Measurements from ENCODE around the gene ZNF664. TPM values are rescaled to one million over a fixed set of nuclear protein-coding genes. Genes with fewer than 3 reads are reported as not detected.

The ZNF664 gene
- polyA plus RNA-seq, 1 donor from 2014 or later: 146 TPM

DNA sequence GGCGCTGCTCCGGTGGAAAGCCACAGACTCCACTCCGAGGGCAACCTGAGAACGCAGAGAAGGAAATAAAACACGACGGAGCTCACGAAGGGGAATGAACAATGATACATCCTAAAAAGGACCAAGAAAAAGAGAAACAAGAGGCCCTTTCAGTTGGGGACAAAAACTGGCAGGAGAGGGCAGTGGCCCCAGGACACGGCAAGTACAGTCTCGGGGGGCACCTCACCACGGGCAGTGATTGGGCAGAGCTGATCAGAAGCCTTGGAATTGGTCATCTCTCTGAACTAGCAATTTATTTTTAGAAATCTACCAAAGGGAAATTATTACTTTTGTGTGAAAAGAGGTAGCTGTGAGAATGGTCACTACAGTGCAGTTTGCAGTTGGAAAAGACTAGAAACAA is 28.3 kb upstream of the ZNF664 start:
- Histone ChIP-seq H3K9me3 (ENCODE audit: low read length) (no peaks in the 10 kb centered on the region), H3F3A (ENCODE audit: insufficient read depth, low read length, poor library complexity, severe bottlenecking) (no peaks in the 10 kb centered on the region), H2AFZ (ENCODE audit: low read depth, low read length) (no peak overlapping the region), H3K27ac (ENCODE audit: low read length) (no peak overlapping the region), H3K36me3 (ENCODE audit: insufficient read depth, low read length) (no peaks in the 10 kb centered on the region), H3K4me2 (ENCODE audit: low read length) (no peak overlapping the region), H4K20me1 (ENCODE audit: insufficient read depth) (no peaks in the 10 kb centered on the region), H3K4me3 (ENCODE audit: low read length) (no peak overlapping the region), H3K9me2 (ENCODE audit: insufficient read depth, low read length) (no peaks in the 10 kb centered on the region), H3K27me3 (ENCODE audit: insufficient read depth, low read depth, low read length) (no peaks in the 10 kb centered on the region), H3K9ac (ENCODE audit: low read length) (no peak overlapping the region), H3K79me2 (replicated peaks; ENCODE audit: insufficient read depth, low read length) (no peaks in the 10 kb centered on the region)
- TF ChIP-seq MXI1 (conservative IDR thresholded peaks at IDR 0.05; ENCODE audit: poor library complexity, severe bottlenecking): no peak
- no peak for TF ChIP-seq RAD21 (conservative IDR thresholded peaks at IDR 0.05)
- TF ChIP-seq TAF1 (IDR thresholded peaks at IDR 0.05; ENCODE audit: low read depth): no peak
- TF ChIP-seq SMC3 (conservative IDR thresholded peaks at IDR 0.05; ENCODE audit: poor library complexity): no peak
- TF ChIP-seq, protein P1, sequence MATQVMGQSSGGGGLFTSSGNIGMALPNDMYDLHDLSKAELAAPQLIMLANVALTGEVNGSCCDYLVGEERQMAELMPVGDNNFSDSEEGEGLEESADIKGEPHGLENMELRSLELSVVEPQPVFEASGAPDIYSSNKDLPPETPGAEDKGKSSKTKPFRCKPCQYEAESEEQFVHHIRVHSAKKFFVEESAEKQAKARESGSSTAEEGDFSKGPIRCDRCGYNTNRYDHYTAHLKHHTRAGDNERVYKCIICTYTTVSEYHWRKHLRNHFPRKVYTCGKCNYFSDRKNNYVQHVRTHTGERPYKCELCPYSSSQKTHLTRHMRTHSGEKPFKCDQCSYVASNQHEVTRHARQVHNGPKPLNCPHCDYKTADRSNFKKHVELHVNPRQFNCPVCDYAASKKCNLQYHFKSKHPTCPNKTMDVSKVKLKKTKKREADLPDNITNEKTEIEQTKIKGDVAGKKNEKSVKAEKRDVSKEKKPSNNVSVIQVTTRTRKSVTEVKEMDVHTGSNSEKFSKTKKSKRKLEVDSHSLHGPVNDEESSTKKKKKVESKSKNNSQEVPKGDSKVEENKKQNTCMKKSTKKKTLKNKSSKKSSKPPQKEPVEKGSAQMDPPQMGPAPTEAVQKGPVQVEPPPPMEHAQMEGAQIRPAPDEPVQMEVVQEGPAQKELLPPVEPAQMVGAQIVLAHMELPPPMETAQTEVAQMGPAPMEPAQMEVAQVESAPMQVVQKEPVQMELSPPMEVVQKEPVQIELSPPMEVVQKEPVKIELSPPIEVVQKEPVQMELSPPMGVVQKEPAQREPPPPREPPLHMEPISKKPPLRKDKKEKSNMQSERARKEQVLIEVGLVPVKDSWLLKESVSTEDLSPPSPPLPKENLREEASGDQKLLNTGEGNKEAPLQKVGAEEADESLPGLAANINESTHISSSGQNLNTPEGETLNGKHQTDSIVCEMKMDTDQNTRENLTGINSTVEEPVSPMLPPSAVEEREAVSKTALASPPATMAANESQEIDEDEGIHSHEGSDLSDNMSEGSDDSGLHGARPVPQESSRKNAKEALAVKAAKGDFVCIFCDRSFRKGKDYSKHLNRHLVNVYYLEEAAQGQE (IDR thresholded peaks at IDR 0.05; ENCODE audit: borderline replicate concordance): no peak
- TF ChIP-seq EP300 (conservative IDR thresholded peaks at IDR 0.05; ENCODE audit: poor library complexity, severe bottlenecking): no peak
- TF ChIP-seq POLR2AphosphoS5 (IDR thresholded peaks at IDR 0.05): no peak
- TF ChIP-seq, protein P2, sequence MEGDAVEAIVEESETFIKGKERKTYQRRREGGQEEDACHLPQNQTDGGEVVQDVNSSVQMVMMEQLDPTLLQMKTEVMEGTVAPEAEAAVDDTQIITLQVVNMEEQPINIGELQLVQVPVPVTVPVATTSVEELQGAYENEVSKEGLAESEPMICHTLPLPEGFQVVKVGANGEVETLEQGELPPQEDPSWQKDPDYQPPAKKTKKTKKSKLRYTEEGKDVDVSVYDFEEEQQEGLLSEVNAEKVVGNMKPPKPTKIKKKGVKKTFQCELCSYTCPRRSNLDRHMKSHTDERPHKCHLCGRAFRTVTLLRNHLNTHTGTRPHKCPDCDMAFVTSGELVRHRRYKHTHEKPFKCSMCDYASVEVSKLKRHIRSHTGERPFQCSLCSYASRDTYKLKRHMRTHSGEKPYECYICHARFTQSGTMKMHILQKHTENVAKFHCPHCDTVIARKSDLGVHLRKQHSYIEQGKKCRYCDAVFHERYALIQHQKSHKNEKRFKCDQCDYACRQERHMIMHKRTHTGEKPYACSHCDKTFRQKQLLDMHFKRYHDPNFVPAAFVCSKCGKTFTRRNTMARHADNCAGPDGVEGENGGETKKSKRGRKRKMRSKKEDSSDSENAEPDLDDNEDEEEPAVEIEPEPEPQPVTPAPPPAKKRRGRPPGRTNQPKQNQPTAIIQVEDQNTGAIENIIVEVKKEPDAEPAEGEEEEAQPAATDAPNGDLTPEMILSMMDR (IDR thresholded peaks at IDR 0.05; ENCODE audit: poor library complexity, severe bottlenecking): no peak
- no peak for TF ChIP-seq EZH2 (IDR thresholded peaks at IDR 0.05; ENCODE audit: borderline replicate concordance, insufficient read depth, low read length, poor library complexity, severe bottlenecking)

DNA sequence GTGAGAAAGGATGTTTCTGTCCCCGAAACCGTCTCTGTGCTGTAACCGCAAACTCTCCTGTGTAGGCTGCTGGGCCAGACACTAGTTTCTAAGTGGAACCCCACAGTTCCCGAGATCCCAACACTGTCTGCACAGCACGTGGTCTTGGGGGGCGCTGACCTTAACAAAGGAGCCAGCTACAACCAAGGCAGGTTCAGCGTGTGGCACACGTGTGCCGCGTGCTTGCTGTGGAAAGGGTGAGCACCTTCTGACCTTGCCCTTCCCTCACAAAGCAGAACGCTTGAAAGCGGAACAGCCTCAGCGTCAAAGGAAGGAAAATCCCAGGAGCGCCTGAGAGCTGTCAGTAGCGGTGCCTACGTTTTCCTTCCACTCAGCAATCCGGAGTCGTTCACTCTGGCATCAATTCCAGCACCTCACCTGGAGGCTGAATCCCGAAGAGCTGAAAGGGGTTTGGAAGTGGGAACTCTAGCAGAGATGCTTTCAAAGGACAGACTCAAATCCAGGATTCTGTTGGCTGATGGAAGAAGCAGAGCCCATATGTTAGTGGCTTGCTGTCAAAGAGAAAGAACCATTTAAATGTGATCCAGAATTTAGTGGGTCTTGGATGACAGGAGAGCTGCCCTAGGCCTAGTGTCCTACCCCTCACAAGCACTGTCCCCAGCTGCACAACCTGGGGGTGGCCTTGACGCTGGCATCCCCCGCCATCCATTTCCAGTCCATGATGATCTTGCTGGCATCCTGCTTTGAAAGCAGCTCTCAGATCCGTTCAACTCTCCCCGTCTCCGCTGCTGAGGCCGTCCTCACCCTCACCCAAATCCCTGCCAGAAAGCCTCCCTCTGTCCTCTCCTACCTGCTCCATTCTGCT is 27.5 kb upstream of the ZNF664 start:
- no peak overlapping the region for H3K27ac ChIP-seq (ENCODE audit: low read length)
- H3K4me3 ChIP-seq (ENCODE audit: low read length): no peak overlapping the region

More for the DNA sequence above, 27.5 kb upstream of the ZNF664 start:
- Histone ChIP-seq H3K79me2 (replicated peaks; ENCODE audit: insufficient read depth, low read length) (peaks cover 3% of the 10 kb centered on the region), H2AFZ (ENCODE audit: low read depth, low read length) (no peak overlapping the region), H3K9ac (ENCODE audit: low read length) (no peak overlapping the region), H3K36me3 (ENCODE audit: insufficient read depth, low read length) (no peaks in the 10 kb centered on the region), H3F3A (ENCODE audit: insufficient read depth, low read length, poor library complexity, severe bottlenecking) (no peaks in the 10 kb centered on the region), H4K20me1 (ENCODE audit: insufficient read depth) (no peaks in the 10 kb centered on the region), H3K9me3 (ENCODE audit: low read length) (no peaks in the 10 kb centered on the region), H3K4me2 (ENCODE audit: low read length) (no peak overlapping the region), H3K27me3 (ENCODE audit: insufficient read depth, low read depth, low read length) (no peaks in the 10 kb centered on the region), H3K9me2 (ENCODE audit: insufficient read depth, low read length) (no peaks in the 10 kb centered on the region)
- TF ChIP-seq, protein P2 (IDR thresholded peaks at IDR 0.05; ENCODE audit: poor library complexity, severe bottlenecking): no peak
- TF ChIP-seq MXI1 (conservative IDR thresholded peaks at IDR 0.05; ENCODE audit: poor library complexity, severe bottlenecking): no peak
- TF ChIP-seq, protein P1 (IDR thresholded peaks at IDR 0.05; ENCODE audit: borderline replicate concordance): no peak
- TF ChIP-seq SMC3 (conservative IDR thresholded peaks at IDR 0.05; ENCODE audit: poor library complexity): no peak
- TF ChIP-seq EZH2 (IDR thresholded peaks at IDR 0.05; ENCODE audit: borderline replicate concordance, insufficient read depth, low read length, poor library complexity, severe bottlenecking): no peak
- TF ChIP-seq EP300 (conservative IDR thresholded peaks at IDR 0.05; ENCODE audit: poor library complexity, severe bottlenecking): no peak
- TF ChIP-seq POLR2AphosphoS5 (IDR thresholded peaks at IDR 0.05): no peak
- TF ChIP-seq RAD21 (conservative IDR thresholded peaks at IDR 0.05): no peak
- TF ChIP-seq TAF1 (IDR thresholded peaks at IDR 0.05; ENCODE audit: low read depth): no peak
